Measurements from ENCODE around the gene CDC34. TPM values are rescaled to one million over a fixed set of nuclear protein-coding genes. Genes with fewer than 3 reads are reported as not detected.

The CDC34 gene
- total and polyA plus RNA-seq, 9 of the 15 experiments (the other 6 are each of a cell fraction or from before 2014, with no cell fraction given): 0.80 to 203 (median 65.5) TPM

DNA sequence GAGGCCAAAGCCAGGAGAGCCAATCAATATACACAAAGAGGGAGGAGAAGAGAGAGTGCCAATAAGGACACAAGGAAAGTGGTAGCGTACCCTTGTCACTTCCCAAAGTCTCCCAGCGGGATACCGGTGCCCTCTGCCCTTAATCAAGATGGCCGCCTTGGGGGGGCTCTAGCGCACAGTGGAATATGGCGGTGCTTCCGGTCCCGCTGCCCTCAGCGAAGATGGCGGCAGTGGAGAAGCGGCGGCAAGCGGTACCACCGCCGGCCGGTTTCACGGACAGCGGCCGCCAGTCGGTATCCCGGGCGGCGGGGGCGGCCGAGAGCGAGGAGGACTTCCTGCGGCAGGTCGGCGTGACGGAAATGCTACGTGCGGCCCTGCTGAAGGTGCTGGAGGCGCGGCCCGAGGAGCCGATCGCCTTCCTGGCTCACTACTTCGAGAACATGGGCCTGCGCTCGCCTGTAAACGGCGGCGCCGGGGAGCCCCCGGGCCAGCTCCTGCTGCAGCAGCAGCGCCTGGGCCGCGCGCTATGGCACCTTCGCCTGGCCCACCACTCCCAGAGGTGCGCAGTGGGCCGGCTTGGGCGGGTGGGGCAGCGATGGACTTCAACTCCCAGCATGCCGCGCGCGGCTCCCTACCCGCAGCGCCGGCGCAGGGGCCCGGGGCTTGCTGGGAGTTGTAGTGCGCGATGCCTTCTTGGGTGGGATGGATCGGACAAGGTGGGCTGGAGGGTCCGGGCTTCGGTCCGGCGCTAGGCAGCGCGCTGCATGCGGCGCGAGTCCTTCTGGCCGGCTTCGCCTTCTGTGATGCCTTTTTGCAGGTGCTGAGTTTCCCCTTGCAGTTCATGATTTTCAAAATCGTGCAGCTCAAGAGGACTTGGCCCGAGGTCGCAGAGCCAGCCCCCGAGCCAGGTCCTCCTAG lies 24.0 kb upstream of the CDC34 start, which contains the start of gene TPGS1 (continued):
- no peak; the same call in 1 of the 2 replicates for TF ChIP-seq ZBTB1 (CRISPR knock-in tag; IDR thresholded peaks at IDR 0.05; ENCODE audit: borderline replicate concordance, low read depth)
- peak; percentile 16 for TF ChIP-seq FOS (IDR thresholded peaks at IDR 0.05; ENCODE audit: extremely low read depth, insufficient read length)
- TF ChIP-seq, protein P1, sequence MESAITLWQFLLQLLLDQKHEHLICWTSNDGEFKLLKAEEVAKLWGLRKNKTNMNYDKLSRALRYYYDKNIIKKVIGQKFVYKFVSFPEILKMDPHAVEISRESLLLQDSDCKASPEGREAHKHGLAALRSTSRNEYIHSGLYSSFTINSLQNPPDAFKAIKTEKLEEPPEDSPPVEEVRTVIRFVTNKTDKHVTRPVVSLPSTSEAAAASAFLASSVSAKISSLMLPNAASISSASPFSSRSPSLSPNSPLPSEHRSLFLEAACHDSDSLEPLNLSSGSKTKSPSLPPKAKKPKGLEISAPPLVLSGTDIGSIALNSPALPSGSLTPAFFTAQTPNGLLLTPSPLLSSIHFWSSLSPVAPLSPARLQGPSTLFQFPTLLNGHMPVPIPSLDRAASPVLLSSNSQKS (CRISPR knock-in tag; IDR thresholded peaks at IDR 0.05): no peak
- TF ChIP-seq HNRNPL (IDR thresholded peaks at IDR 0.05; ENCODE audit: low read depth, low read length): peak; percentile 59; the same call in 1 of the 2 replicates
- peak; percentile 97 for TF ChIP-seq TAF7 (tag; IDR thresholded peaks at IDR 0.05)
- TF ChIP-seq FOXK2 (conservative IDR thresholded peaks at IDR 0.05 in 1 of 2, IDR thresholded peaks at IDR 0.05 in 1 of 2; ENCODE audit: low read depth in 2 of 2): peak in 1 of 2 experiments; percentile 32; a peak in 1 of 4 replicates
- 0 out of 2 replicates have a peak, but pooled peaks have one; percentile 29 for TF ChIP-seq ZBTB17 (CRISPR knock-in tag; IDR thresholded peaks at IDR 0.05)
- TF ChIP-seq ZNF644 (tag; IDR thresholded peaks at IDR 0.05; ENCODE audit: low read depth): peak; percentile 97
- TF ChIP-seq POU5F1 (IDR thresholded peaks at IDR 0.05; ENCODE audit: borderline replicate concordance, low read depth, low read length, partially characterized antibody): peak; percentile 24
- TF ChIP-seq HNRNPLL (IDR thresholded peaks at IDR 0.05; ENCODE audit: low read depth, low read length, poor library complexity, severe bottlenecking): no peak
- no peak for TF ChIP-seq RBM17 (IDR thresholded peaks at IDR 0.05; ENCODE audit: borderline replicate concordance, low read depth, low read length)
- TF ChIP-seq NR4A1 (CRISPR knock-in tag; IDR thresholded peaks at IDR 0.05): 0 out of 2 replicates have a peak, but pooled peaks have one; percentile 30
- peak; percentile 90 for TF ChIP-seq NR4A1 (tag; IDR thresholded peaks at IDR 0.05)
- TF ChIP-seq, protein P2, sequence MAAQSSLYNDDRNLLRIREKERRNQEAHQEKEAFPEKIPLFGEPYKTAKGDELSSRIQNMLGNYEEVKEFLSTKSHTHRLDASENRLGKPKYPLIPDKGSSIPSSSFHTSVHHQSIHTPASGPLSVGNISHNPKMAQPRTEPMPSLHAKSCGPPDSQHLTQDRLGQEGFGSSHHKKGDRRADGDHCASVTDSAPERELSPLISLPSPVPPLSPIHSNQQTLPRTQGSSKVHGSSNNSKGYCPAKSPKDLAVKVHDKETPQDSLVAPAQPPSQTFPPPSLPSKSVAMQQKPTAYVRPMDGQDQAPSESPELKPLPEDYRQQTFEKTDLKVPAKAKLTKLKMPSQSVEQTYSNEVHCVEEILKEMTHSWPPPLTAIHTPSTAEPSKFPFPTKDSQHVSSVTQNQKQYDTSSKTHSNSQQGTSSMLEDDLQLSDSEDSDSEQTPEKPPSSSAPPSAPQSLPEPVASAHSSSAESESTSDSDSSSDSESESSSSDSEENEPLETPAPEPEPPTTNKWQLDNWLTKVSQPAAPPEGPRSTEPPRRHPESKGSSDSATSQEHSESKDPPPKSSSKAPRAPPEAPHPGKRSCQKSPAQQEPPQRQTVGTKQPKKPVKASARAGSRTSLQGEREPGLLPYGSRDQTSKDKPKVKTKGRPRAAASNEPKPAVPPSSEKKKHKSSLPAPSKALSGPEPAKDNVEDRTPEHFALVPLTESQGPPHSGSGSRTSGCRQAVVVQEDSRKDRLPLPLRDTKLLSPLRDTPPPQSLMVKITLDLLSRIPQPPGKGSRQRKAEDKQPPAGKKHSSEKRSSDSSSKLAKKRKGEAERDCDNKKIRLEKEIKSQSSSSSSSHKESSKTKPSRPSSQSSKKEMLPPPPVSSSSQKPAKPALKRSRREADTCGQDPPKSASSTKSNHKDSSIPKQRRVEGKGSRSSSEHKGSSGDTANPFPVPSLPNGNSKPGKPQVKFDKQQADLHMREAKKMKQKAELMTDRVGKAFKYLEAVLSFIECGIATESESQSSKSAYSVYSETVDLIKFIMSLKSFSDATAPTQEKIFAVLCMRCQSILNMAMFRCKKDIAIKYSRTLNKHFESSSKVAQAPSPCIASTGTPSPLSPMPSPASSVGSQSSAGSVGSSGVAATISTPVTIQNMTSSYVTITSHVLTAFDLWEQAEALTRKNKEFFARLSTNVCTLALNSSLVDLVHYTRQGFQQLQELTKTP (IDR thresholded peaks at IDR 0.05; ENCODE audit: low read depth in 1 of 2, partially characterized antibody in 2 of 2): peak in 1 of 2 experiments; percentile 98
- TF ChIP-seq SAFB2 (IDR thresholded peaks at IDR 0.05; ENCODE audit: borderline replicate concordance, low read depth, low read length, severe bottlenecking): no peak
- TF ChIP-seq MTA1 (IDR thresholded peaks at IDR 0.05; ENCODE audit: borderline replicate concordance): no peak; the same call in 1 of the 2 replicates
- TF ChIP-seq TCF7 (IDR thresholded peaks at IDR 0.05; ENCODE audit: borderline replicate concordance): no peak
- no peak for TF ChIP-seq HOXB6 (CRISPR knock-in tag; IDR thresholded peaks at IDR 0.05; ENCODE audit: borderline replicate concordance)
- TF ChIP-seq ZFP1 (CRISPR knock-in tag; IDR thresholded peaks at IDR 0.05): no peak
- no peak for TF ChIP-seq ZNF830 (CRISPR knock-in tag; IDR thresholded peaks at IDR 0.05)
- no peak for TF ChIP-seq GABPB2 (CRISPR knock-in tag; conservative IDR thresholded peaks at IDR 0.05)
- TF ChIP-seq RB1 (IDR thresholded peaks at IDR 0.05; ENCODE audit: low read depth): peak; percentile 93

All from K562 (cell line).